ENCODE data around the gene ADCY2. TPM values are rescaled to one million over a fixed set of nuclear protein-coding genes. Genes with fewer than 3 reads are reported as not detected.

Gene ADCY2
- total and polyA plus RNA-seq, 2 experiments from 2014 or later, result 23.8 to 74.9 TPM

DNA sequence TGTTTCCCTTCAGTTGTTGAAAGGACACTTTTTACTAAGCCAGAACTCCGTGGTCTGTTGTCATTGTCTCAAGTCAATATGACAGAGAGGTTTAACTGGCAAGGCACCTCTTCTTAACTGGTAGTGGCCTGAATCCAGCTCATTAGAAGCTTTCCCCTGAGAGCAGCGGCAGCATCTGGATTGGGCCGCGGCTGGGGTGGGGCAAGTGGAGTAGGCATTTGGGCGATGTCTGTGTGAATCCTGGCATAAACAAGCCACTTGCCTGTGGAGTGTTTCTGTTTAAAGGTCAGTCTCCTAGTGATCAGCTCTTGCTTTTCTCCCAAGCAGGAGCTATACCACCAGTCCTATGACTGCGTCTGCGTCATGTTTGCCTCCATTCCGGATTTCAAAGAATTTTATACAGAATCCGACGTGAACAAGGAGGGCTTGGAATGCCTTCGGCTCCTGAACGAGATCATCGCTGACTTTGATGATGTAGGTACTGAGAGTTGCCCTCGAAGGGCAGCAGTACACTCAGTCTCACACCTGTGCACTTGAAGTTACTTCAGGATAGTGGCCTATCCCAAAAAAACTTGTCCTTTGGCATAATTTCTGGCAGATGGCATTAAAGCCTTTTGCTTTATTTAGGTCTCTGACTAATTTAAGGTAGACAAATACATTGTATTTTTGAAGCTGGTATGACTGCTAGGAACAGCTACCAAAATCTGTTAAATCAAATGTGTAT lies 406.1 kb downstream of the ADCY2 start (continued):
- TF ChIP-seq, protein P1, sequence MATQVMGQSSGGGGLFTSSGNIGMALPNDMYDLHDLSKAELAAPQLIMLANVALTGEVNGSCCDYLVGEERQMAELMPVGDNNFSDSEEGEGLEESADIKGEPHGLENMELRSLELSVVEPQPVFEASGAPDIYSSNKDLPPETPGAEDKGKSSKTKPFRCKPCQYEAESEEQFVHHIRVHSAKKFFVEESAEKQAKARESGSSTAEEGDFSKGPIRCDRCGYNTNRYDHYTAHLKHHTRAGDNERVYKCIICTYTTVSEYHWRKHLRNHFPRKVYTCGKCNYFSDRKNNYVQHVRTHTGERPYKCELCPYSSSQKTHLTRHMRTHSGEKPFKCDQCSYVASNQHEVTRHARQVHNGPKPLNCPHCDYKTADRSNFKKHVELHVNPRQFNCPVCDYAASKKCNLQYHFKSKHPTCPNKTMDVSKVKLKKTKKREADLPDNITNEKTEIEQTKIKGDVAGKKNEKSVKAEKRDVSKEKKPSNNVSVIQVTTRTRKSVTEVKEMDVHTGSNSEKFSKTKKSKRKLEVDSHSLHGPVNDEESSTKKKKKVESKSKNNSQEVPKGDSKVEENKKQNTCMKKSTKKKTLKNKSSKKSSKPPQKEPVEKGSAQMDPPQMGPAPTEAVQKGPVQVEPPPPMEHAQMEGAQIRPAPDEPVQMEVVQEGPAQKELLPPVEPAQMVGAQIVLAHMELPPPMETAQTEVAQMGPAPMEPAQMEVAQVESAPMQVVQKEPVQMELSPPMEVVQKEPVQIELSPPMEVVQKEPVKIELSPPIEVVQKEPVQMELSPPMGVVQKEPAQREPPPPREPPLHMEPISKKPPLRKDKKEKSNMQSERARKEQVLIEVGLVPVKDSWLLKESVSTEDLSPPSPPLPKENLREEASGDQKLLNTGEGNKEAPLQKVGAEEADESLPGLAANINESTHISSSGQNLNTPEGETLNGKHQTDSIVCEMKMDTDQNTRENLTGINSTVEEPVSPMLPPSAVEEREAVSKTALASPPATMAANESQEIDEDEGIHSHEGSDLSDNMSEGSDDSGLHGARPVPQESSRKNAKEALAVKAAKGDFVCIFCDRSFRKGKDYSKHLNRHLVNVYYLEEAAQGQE (IDR thresholded peaks at IDR 0.05; ENCODE audit: unreplicated experiment), result no peak
- TF ChIP-seq, protein P2, sequence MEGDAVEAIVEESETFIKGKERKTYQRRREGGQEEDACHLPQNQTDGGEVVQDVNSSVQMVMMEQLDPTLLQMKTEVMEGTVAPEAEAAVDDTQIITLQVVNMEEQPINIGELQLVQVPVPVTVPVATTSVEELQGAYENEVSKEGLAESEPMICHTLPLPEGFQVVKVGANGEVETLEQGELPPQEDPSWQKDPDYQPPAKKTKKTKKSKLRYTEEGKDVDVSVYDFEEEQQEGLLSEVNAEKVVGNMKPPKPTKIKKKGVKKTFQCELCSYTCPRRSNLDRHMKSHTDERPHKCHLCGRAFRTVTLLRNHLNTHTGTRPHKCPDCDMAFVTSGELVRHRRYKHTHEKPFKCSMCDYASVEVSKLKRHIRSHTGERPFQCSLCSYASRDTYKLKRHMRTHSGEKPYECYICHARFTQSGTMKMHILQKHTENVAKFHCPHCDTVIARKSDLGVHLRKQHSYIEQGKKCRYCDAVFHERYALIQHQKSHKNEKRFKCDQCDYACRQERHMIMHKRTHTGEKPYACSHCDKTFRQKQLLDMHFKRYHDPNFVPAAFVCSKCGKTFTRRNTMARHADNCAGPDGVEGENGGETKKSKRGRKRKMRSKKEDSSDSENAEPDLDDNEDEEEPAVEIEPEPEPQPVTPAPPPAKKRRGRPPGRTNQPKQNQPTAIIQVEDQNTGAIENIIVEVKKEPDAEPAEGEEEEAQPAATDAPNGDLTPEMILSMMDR (conservative IDR thresholded peaks at IDR 0.05; ENCODE audit: low read depth in 2 of 2), result no peak
- no peak for TF ChIP-seq CREB1 (CRISPR knock-in tag; IDR thresholded peaks at IDR 0.05; ENCODE audit: low read depth)
- TF ChIP-seq ZNF331 (CRISPR knock-in tag; IDR thresholded peaks at IDR 0.05; ENCODE audit: low read depth), result no peak
- no peak for TF ChIP-seq ZNF114 (CRISPR knock-in tag; IDR thresholded peaks at IDR 0.05)
- no peak for TF ChIP-seq EZH2phosphoT487 (IDR thresholded peaks at IDR 0.05; ENCODE audit: unreplicated experiment)

DNA sequence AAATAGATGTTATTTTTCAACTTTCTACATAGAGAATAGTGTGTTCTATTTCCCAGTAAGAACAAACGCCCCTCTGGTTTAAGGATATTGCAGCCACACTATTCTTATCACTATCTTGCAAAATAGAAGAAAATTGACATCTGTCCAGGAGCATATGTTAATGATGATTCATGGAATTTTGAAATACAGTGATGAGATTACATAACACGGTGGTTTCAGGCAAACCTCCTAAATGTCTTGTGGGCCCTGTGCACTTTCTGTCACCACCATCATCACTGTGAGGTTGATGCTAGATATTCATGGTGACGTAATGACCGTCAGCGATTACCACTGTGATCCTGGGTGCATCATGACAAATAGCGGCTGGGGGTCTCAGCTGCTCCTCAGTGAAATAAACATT lies 406.9 kb downstream of the ADCY2 start:
- H3K4me3 Mint-ChIP-seq, result no peak overlapping the region
- no peaks in the 10 kb centered on the region; the same call in 2 of the 3 replicates for H3K9me3 Mint-ChIP-seq
- H2AFZ ChIP-seq, result no peak overlapping the region
- no peak overlapping the region for H3K27ac Mint-ChIP-seq
- no peak overlapping the region for H3K27ac ChIP-seq (ENCODE audit: low read depth)
- no peak overlapping the region for H3K4me3 ChIP-seq
- H3K27me3 ChIP-seq (ENCODE audit: insufficient read depth), result no peaks in the 10 kb centered on the region
- peaks cover 33% of the 10 kb centered on the region for H3K36me3 ChIP-seq (ENCODE audit: insufficient read depth)
- ATAC-seq (no peak), DNase-seq (ENCODE audit: low spot score) (no peak)
- no peaks in the 10 kb centered on the region for H3K9me2 ChIP-seq (ENCODE audit: insufficient read depth)
- no peaks in the 10 kb centered on the region for H4K20me1 ChIP-seq (replicated peaks; ENCODE audit: insufficient read depth)
- H3K4me1 ChIP-seq (ENCODE audit: insufficient read depth), result no peaks in the 10 kb centered on the region
- H3K27me3 Mint-ChIP-seq (ENCODE audit: insufficient read depth, low read depth, poor library complexity), result peaks cover 4% of the 10 kb centered on the region
- no peaks in the 10 kb centered on the region for H3K4me1 Mint-ChIP-seq
- H3K79me2 ChIP-seq (replicated peaks; ENCODE audit: insufficient read depth), result no peaks in the 10 kb centered on the region
- no peaks in the 10 kb centered on the region for H3F3A ChIP-seq (replicated peaks; ENCODE audit: low read depth)
- peaks cover 45% of the 10 kb centered on the region for H3K36me3 Mint-ChIP-seq (ENCODE audit: low read depth)
- H3K4me2 ChIP-seq, result no peak overlapping the region
- TF ChIP-seq STAT1 (IDR thresholded peaks at IDR 0.05; ENCODE audit: unreplicated experiment), result no peak
- TF ChIP-seq, protein P3, sequence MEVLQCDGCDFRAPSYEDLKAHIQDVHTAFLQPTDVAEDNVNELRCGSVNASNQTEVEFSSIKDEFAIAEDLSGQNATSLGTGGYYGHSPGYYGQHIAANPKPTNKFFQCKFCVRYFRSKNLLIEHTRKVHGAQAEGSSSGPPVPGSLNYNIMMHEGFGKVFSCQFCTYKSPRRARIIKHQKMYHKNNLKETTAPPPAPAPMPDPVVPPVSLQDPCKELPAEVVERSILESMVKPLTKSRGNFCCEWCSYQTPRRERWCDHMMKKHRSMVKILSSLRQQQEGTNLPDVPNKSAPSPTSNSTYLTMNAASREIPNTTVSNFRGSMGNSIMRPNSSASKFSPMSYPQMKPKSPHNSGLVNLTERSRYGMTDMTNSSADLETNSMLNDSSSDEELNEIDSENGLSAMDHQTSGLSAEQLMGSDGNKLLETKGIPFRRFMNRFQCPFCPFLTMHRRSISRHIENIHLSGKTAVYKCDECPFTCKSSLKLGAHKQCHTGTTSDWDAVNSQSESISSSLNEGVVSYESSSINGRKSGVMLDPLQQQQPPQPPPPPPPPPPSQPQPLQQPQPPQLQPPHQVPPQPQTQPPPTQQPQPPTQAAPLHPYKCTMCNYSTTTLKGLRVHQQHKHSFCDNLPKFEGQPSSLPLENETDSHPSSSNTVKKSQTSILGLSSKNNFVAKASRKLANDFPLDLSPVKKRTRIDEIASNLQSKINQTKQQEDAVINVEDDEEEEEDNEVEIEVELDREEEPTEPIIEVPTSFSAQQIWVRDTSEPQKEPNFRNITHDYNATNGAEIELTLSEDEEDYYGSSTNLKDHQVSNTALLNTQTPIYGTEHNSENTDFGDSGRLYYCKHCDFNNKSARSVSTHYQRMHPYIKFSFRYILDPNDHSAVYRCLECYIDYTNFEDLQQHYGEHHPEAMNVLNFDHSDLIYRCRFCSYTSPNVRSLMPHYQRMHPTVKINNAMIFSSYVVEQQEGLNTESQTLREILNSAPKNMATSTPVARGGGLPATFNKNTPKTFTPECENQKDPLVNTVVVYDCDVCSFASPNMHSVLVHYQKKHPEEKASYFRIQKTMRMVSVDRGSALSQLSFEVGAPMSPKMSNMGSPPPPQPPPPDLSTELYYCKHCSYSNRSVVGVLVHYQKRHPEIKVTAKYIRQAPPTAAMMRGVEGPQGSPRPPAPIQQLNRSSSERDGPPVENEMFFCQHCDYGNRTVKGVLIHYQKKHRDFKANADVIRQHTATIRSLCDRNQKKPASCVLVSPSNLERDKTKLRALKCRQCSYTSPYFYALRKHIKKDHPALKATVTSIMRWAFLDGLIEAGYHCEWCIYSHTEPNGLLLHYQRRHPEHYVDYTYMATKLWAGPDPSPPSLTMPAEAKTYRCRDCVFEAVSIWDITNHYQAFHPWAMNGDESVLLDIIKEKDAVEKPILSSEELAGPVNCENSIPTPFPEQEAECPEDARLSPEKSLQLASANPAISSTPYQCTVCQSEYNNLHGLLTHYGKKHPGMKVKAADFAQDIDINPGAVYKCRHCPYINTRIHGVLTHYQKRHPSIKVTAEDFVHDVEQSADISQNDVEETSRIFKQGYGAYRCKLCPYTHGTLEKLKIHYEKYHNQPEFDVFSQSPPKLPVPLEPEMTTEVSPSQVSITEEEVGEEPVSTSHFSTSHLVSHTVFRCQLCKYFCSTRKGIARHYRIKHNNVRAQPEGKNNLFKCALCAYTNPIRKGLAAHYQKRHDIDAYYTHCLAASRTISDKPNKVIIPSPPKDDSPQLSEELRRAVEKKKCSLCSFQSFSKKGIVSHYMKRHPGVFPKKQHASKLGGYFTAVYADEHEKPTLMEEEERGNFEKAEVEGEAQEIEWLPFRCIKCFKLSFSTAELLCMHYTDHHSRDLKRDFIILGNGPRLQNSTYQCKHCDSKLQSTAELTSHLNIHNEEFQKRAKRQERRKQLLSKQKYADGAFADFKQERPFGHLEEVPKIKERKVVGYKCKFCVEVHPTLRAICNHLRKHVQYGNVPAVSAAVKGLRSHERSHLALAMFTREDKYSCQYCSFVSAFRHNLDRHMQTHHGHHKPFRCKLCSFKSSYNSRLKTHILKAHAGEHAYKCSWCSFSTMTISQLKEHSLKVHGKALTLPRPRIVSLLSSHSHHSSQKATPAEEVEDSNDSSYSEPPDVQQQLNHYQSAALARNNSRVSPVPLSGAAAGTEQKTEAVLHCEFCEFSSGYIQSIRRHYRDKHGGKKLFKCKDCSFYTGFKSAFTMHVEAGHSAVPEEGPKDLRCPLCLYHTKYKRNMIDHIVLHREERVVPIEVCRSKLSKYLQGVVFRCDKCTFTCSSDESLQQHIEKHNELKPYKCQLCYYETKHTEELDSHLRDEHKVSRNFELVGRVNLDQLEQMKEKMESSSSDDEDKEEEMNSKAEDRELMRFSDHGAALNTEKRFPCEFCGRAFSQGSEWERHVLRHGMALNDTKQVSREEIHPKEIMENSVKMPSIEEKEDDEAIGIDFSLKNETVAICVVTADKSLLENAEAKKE (CRISPR knock-in tag; IDR thresholded peaks at IDR 0.05), result no peak
- no peak for TF ChIP-seq CREB1 (CRISPR knock-in tag; IDR thresholded peaks at IDR 0.05; ENCODE audit: low read depth)
- no peak for TF ChIP-seq JUNB (IDR thresholded peaks at IDR 0.05; ENCODE audit: unreplicated experiment)
- no peak for TF ChIP-seq ZNF331 (CRISPR knock-in tag; IDR thresholded peaks at IDR 0.05; ENCODE audit: low read depth)
- TF ChIP-seq, protein P2 (conservative IDR thresholded peaks at IDR 0.05; ENCODE audit: low read depth in 2 of 2), result no peak
- TF ChIP-seq EZH2phosphoT487 (IDR thresholded peaks at IDR 0.05; ENCODE audit: unreplicated experiment), result no peak
- no peak for TF ChIP-seq NANOG (IDR thresholded peaks at IDR 0.05; ENCODE audit: borderline replicate concordance)

Measured in GM23338 (cell line).